Amygdala (tissue), 56 donors: ENCODE measurements around the gene KCTD21.

ENCODE experiments used
- DNase-seq, 56 donors: peaks; one replicate each; lab custom pipeline; 2025; lab: John Stamatoyannopoulos, UW

The KCTD21 gene

DNA sequence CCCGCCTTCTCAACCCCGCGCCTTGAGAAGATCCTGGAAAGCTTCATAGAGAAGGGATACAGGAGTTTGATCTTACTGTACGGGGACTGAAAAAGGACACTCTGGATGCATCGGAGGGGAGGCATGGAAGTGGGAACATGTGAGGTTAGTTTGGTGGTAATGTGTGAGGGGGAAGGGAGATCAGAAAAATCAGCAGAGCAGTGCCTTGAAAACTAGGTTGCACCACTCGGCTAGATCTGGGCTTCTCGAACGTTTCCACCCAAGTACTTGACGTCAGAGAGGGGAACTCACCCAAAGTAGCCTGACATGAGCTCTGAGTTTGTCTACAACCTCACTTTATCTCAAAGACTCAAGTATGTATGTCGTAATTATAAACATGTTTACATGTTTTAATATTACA, 14.8 kb upstream of the KCTD21 start:
- DNase-seq, result no peak

DNA sequence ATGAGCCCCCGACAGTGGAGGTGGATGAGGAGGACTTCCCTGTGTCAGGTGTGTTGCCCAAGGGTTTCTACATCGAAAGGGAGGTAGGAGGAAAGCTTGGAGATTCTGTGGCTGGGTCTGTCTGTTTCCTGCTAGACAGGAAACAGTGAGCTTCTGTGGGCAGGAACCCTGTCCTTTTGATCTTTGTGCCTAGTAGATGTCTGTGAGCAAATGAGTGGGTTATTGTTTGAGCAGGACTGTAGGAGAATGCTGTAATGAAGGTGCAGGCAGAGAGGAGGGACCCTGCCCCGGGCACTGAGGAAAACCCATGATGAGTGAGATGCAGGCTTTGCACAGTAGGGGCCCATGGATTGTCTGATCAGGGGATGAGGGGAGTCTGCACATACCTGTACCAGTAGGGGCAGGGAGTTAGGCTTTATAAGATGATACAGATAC, 14.3 kb upstream of the KCTD21 start:
- no peak for DNase-seq

DNA sequence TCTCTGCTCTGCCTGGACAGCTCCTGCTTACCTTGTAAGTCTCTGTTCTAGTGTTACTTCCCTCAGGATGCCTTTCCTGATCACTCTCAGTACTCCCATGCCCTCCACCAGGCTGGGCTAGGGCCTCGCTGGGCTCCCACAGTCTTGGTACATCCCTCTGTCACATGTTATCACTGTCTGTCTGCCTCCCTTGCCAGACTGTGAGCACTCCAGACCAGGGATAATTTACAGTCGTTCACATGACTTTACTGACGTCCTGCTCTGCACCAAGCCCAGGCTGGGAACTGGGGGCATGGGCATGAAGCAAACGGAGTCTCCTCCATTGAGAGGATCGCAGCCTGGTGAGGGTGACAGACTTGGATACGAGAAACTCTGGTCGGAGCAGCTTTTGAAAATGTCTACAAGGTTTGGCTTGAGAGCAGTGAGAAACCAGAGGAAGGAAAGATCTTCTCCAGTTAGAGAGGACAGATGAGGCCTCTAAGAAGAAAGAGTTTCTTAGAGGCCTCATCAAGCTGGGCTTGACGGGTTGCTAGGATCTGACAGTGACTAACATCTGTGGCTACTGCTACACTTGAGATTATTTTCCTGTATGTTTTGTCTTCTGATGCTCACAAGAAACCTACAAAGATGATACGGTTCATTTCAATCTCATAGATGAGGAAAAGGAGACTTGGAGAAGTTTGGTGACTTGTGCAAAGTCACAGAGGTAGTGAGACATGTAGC, 12.8 kb upstream of the KCTD21 start:
- no peak for DNase-seq

DNA sequence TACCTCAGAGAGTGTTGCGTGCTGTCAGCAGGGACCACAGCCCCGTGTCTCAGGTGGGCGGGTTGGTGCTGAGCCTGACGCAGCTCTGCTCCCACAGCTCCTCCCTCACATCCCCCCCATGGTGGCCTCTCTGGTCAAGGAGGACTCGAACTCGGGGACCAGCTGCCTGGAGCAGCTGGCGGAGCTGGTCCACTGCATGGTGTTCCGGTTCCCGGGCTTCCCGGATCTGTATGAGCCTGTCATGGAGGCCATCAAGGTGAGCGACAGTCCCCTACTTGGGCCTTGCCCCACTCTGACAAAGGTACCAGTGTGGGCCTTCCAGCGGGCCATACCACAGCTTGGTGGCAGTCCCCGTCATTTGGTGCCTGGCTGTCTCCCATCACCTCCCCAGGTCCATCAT, 12.1 kb upstream of the KCTD21 start:
- no peak for DNase-seq

DNA sequence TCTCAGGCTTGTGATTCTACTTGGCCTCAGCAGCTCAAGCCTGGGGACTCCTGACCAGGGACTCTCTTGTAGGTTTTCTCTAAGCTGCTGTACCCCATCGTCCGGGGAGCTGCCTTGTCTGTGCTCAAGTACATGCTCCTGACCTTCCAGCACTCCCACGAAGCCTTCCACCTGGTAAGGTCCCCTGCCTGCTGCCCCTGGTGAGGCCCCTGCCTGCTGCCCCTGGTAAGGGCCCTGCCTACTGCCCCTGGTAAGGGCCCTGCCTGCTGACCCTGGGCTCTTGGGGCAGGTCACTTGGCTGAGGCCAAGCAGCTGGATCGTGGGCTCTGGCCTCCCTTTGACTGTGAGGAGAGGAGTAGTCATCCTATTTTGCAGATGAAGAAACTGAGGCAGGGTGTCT, 11.6 kb upstream of the KCTD21 start:
- DNase-seq, result no peak

DNA sequence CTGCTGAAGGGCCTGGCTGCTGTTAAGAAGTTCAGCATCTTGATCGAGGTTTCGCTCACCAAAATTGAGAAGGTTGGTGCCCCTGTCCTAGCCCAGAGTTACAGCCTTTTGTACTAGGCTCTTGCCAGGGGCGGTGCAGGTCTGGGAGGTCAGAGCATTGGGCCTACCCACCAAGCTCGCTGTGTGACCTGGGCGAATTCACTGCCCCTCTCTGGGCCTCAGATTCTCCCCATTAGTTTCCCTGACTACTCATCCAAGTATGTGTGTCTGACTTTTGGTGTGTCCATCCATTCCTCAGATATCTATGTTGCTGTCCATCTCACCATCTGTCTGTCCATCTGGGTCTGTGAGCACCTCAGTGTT, 11.2 kb upstream of the KCTD21 start:
- no peak for DNase-seq

DNA sequence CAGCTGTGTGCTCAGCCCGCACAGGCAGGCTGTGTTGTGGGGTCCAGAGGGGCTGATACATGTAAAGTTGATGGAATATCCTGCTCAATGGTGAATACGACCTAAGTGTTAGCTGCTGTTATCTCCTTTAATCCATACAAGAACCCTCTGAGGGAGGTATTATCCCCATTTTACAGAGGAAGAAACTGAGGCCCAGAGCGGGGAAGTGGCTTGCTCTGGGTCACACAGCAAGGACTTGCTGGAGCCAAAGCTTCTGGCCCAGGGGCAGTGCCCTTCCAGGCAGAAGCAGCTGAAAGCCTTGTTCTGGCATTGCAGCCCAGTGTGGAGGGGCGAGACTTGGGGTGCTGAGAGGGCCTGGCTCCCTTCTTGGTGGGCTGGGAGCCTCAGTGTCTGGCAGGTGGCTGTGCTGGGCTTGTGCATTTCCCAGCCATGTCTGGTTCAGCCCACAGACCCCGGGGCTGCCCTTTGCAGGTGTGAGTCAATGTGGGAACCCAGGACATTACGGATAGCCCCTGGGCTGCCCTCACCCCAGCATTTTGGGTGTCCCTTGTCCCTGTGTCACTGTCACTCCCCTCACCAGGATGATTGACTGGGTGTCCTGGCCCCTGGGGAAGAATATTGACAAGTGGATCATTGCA, 10.7 kb upstream of the KCTD21 start:
- no peak for DNase-seq

DNA sequence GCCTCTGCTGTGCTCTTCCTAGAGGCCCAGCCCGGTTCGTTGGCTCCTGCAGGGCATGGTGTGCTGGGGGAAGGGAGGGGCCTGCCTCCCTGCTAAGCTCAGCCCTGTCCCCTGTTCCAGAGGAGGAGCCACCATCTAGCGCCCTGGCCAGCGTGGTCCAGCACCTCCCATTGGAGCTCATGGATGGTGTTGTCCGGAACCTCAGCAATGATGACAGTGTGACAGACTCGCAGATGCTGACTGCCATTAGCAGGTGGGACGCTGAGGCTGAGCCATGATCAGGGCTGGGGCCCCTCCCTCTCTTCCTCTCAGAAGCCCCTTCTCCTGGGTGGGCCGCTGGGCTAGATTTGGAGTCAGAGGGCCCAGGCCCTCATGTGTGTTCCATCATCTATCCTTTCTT, 9.4 kb upstream of the KCTD21 start:
- no peak for DNase-seq

DNA sequence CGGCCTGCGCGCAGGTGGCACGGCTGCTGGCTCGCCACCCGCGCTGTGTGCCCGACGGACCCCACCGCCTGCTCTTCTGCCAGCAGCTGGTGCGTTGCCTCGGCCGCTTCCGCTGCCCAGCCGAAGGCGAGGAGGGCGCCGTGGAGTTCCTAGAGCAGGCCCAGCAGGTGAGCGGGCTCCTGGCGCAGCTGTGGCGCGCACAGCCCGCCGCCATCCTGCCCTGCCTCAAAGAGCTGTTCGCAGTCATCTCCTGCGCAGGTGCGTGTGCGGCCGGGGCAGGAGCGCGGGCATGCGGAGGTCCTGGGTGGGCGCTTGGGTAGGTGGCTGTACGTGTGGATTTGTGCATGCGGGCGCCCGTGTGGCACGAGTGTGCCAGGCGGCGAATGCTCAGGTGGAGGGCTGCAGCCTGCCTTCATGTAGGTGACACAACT, 8.2 kb upstream of the KCTD21 start:
- DNase-seq, result no peak

DNA sequence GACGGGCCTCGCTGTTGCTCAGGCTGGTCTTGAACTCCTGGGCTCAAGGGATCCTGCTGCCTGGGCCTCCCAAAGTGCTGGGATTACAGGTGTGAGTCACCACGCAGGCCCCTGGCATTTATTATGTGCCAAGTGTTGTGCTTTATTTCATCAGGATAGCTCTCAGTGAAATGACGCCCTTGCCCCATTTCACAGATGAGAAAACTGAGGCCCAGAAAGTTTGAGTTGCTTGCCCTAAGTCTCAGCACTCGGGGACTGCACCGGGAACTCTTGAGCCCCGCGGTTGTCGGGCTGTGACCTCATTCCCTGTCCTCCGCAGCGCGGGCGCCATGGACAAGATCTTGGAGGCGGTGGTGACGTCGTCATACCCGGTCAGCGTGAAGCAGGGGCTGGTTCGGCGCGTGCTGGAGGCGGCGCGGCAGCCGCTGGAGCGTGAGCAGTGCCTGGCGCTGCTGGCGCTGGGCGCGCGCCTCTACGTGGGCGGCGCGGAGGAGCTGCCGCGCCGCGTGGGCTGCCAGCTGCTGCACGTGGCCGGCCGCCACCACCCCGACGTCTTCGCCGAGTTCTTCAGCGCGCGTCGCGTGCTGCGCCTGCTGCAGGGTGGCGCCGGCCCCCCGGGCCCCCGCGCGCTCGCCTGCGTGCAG, 7.6 kb upstream of the KCTD21 start:
- no peak for DNase-seq

DNA sequence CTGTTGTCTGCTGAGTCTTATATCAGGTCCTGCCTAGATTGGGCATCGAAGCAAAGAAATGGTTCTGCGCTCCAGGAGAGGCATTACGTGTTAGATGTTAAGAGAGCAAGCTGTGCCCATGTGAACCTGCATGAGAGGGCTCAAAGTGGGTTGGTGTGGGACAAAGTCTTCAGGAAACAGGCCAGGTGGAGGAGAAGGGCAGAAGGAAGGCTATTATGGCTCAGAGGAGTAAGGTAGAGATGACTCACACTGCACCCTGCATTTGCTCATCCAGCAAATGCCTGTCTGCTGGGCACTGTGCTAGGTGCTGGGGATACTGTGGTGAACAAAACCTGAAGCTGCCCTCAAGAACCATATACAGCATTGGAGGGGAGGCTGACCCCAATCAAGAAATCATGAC, 6.1 kb upstream of the KCTD21 start:
- no peak for DNase-seq

DNA sequence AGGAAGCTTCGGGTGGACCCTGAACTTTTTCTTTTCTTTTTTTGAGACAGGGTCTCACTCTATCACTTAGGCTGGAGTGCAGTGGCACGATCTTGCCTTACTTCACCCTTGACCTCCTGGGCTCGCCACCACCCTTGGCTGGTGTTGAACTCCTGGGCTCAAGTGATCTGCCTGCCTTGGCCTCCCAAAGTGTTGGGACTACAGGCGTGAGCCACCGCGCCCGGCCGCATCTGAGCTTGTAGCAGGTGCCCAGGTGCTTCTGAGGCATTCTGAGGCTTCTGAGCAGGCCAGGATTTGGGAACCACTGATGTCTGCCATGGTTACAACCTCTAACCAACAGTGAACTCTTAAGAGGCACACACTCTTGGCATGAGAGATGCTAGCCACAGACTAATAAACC, 5.4 kb upstream of the KCTD21 start:
- no peak for DNase-seq

DNA sequence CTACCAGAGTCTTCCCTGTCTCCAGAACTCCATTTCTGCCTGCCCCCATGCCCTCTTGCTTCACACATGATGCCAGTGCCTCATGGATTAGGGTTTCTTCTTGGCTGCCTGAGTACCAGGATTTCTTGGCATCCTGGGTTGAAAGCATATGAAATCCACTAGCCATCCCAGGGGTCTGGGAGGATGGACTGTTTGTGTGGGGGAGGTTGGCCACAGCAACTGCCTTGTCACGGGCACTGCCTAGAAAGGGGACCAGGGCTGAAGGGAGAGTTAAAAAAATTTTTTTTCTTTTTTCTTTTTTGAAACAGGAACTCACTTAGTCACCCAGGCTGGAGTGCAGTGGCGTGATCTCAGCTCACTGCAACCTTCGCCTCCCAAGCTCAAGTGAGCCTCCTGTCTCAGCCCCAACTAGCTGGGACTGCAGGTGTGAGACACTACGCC, 4.5 kb upstream of the KCTD21 start:
- DNase-seq, result no peak

DNA sequence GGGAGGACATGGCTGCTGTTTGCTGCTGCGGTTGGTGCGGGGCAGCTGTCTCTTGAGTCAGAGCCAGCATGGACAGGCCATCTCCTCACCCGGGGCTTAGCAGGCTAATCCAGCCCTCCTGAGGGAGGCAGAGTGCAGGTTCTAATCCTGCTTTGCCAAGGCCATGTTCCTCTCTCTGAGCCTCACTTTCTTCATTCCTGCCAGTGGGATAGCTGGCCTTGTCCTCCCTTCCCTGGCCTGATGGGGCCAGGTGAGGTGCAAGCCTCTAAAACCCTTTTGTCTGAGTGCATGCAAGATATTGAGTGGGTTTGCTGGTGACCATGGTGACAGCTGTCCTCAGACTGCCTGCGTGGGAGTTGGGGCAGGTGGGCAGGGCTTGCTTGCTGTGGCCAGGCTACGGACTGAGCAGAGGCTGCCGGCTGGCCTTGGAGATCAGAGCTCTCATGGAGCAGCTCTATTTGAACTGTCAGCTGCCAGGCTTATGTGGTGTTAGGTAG, 3.8 kb upstream of the KCTD21 start:
- DNase-seq, result no peak

DNA sequence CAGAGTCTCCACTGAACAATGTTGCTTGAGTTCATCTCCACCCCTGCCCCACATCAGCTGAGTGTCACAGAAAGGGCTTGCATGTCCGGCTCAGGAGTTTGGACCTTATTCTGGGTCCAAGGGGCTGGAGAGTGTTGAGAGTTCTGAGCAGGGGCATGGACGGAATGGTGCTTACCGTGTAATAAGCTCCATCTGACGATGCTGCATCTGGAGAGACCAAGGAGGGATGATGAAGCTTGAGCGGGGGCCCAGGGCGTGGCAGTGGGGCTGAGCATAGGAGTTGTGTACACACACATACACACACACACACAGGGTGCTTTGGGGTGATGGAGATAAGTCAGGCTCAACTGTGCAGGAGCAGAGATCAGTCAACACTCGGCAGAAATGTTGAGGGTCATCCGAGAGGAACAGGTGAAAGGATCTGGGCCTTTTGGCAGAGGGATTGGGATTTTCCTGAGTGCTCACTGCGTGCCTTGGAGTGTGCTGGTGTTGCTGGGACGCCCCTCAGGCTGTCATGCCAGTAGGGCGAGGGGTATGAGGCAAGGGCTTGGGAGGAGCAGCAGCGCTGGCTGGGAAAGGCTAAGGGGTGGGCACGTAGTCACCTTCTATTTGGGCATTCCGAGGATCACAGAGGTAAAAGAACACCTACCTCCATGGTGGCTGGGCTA, 2.6 kb upstream of the KCTD21 start:
- DNase-seq, result no peak

DNA sequence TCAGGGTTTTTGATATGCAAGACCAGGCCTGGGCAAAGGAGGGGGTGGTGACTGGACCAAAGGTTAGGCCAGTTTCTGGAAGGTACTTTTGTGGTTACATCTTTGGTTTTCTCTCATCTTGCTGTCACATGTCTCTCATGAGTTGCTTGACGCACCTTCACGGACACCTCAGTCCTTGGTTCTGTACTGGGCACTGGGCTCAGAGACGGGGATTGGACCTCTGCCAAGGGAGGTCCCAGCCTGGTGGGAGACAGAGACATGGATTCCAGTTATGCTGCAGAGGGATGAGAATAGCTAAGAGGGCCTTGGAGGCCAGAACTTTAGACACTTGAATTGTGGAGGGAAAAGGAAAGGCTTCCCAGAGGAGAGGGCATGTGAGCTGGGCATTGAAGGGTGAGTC, 1.9 kb upstream of the KCTD21 start:
- DNase-seq, result no peak

DNA sequence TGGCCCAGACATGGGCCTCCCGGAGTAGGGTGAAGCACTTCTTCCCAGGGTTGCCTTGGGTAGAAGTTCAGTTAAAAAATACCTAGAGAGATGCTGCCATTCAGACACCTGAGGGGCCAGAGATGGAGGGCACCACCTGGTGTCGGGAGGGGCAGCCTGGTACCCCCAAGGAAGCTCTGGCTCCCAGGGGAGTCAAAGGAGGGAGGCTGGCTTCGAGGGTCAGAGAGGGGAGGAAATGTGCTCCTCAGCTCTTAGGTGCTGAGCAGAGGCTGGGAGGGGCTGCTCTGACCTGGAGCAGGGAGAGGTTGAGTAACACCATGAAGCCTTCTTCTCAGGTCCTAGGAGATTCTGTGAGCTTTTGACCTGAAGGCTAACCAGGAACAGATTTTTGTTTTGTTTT, 1.4 kb upstream of the KCTD21 start:
- DNase-seq, result no peak

DNA sequence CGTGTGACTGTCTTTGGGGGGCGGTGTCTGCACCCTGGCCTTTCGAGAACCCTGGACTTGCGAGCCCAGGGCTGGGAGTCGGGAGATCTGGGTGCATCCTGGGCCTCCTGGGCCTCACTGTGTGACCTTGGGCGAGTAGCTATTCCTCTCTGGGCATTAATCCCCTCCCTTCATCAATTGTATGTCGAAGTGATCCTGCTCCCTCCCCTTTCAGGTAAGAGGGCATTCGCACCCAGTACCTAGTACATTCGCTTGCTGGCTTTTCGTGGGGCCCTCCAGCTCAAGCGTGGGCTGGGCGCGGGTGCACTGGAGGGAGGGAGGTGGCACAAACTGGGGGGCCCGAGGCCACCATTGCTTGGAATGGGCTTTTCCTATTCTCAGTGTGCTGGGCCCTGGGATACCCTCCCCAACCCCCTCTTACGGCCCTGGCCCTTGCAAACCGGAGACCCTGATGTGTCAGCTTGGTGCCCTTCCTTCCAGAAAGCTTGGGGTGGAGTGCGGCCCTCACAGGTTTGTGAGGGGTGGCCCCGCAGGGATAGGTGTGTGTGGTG, 823 bp upstream of the KCTD21 start:
- DNase-seq, result no peak

DNA sequence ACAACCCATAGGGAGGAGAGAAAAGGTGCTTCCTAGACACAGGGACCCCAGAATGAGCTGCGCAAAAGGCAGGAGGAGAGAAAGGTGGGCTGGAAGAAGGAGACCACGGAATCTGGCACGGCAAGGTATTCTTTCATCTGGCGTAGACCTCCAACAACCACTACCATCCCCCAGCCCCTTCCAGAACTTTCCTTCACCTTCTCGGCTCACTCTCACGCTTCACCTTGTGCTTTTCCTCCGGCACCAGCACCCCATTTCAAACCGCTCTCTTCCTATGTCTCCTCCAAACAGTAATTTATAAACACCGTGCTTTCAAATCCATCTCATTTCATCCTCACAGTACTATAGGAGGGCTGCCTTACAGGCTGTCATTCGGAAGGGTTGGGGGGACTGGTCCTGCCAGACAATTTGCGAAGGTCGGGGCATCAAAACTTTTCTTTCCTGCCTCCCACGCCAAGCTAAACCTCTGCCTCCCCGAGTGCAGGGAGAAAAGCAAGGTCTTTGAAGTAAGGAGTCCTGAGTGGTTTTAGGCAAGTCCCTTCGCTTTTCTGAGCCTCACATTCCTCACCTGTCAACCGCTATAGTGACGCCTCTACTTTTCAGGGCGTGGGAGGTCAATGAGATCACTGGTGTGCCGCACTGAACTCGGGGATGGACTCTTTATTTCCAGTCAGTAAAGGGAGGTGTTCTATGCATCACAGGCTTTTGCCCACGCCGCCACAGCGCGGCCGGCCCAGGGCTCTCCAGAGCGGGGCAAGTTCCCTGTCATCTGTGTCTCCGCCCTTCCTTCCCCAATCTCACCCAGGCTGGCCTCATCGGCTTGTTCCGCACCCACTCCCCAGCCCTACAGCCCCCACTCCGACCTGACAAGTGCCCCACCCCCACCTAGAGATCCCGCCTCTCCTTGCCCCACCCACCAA, 800 bp downstream of the KCTD21 start:
- peak in 4 of 56 donors; percentile 44 to 87 (median 65) for DNase-seq

DNA sequence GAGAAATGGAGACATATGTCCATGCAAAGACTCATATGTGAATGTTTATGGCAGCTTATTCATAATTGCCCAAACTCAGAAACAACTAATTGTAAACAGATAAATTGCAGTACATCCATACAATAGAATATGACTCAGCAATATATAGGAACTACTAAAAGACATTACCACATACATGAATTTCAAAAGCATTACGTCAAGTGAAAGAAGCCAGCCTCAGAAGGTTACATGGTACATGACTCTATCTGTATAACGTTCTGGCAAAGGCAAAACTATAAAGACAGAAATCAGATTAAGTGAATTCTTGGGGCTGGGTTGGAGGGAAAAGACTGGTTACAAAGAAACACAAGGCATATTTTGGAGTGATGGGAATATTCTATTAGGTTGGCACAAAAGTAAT, 7.2 kb downstream of the KCTD21 start:
- DNase-seq, result no peak
